ENCODE results near the gene LILRB2.
A peak's percentile ranks its signal among the peaks of the same experiment; 100 is the strongest.
"Not testable (repeated sequence)": the region's sequence is repeated elsewhere in the genome, so short reads cannot be mapped to it uniquely, and the experiment has no call there.

LILRB2 gene

GRCh38 chr19:54281007-54281728 lies at the start of gene LILRB2:
Gene LILRB2 (minus strand): TSS chr19:54281110. CDS start chr19:54280496, 614 bp downstream.
- no peak for DNase-seq

GRCh38 chr19:54329476-54330165 lies 48.7 kb upstream of the LILRB2 start:
- no peak for DNase-seq

GRCh38 chr19:54328781-54329180 lies 47.9 kb upstream of the LILRB2 start:
- not testable (repeated sequence) for DNase-seq

- no peak for DNase-seq
These were observed 44.7 kb upstream of the LILRB2 start for GRCh38 chr19:54325631-54326030.

- DNase-seq, result peak; percentile 52 to 59
These were observed 44.3 kb upstream of the LILRB2 start for GRCh38 chr19:54325194-54325621.

GRCh38 chr19:54324071-54324470 lies 43.2 kb upstream of the LILRB2 start:
- DNase-seq, result no peak

- DNase-seq, result not testable (repeated sequence)
These were observed 42.0 kb upstream of the LILRB2 start for GRCh38 chr19:54322934-54323333.

- DNase-seq, result not testable (repeated sequence)
These were observed 41.4 kb upstream of the LILRB2 start for GRCh38 chr19:54322295-54322694.

- no peak for DNase-seq
These were observed 39.2 kb upstream of the LILRB2 start for GRCh38 chr19:54319892-54320670.

- DNase-seq, result no peak
These were observed 38.1 kb upstream of the LILRB2 start for GRCh38 chr19:54319049-54319448.

GRCh38 chr19:54317965-54318240 lies 37.0 kb upstream of the LILRB2 start:
- no peak for DNase-seq

GRCh38 chr19:54317108-54317964 lies 36.4 kb upstream of the LILRB2 start:
- DNase-seq, result no peak

- DNase-seq, result no peak
These were observed 35.8 kb upstream of the LILRB2 start for GRCh38 chr19:54316746-54317107.

GRCh38 chr19:54315956-54316355 lies 35.0 kb upstream of the LILRB2 start:
- no peak for DNase-seq

- DNase-seq, result no peak
These were observed 31.8 kb upstream of the LILRB2 start, which contains the start of gene LILRA5 for GRCh38 chr19:54312436-54313377. Gene LILRA5 (minus strand): TSS chr19:54313166. CDS start chr19:54313019, 147 bp downstream.

GRCh38 chr19:54312011-54312410 lies 31.1 kb upstream of the LILRB2 start:
- no peak for DNase-seq

- no peak for DNase-seq
These were observed 30.6 kb upstream of the LILRB2 start for GRCh38 chr19:54311486-54311885.

GRCh38 chr19:54310543-54310942 lies 29.6 kb upstream of the LILRB2 start:
- no peak for DNase-seq

GRCh38 chr19:54309811-54310210 lies 28.9 kb upstream of the LILRB2 start:
- no peak for DNase-seq

GRCh38 chr19:54307389-54308020 lies 26.6 kb upstream of the LILRB2 start:
- no peak for DNase-seq

- DNase-seq, result no peak
These were observed 24.2 kb upstream of the LILRB2 start for GRCh38 chr19:54305141-54305540.

All from stimulated activated CD4-positive, alpha-beta T cell treated with anti-CD3 and anti-CD28 coated beads, Interleukin-2, amount 100 ng/mL, for 48 hours (primary cell).